ENCODE results near the gene LRRC4B.

The LRRC4B gene

DNA sequence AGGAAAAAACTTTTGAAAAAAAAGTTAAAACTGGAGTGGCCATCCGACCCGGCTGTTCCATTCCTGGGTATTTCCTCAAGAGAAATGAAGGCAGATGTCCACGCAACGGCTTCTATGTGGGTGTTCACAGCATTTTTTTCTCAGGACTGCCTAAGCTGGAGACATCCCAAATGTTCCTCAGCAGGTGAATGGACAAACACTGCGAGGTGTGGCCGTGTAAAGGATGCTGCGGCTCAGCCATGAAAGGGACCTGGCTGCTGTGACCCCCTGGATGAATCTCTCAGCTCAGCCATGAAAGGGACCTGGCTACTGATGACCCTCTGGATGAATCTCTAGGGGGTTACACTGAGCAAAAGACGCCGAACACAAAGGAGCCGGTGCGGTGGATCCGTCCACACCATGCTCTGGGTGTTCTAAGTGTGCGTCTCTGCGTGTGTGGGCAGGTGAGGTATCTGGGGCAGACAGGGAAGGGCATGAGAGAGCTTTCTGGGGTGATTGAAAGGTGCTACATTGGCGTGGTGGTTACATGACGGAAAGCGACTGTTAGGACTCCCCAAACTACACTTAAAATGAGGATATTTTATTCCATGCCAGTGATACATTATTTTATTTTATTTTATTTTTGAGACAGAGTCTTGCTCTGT, 47.3 kb downstream of the LRRC4B start:
- no peak for TF ChIP-seq ZFX (IDR thresholded peaks at IDR 0.05)
- TF ChIP-seq, protein P1, sequence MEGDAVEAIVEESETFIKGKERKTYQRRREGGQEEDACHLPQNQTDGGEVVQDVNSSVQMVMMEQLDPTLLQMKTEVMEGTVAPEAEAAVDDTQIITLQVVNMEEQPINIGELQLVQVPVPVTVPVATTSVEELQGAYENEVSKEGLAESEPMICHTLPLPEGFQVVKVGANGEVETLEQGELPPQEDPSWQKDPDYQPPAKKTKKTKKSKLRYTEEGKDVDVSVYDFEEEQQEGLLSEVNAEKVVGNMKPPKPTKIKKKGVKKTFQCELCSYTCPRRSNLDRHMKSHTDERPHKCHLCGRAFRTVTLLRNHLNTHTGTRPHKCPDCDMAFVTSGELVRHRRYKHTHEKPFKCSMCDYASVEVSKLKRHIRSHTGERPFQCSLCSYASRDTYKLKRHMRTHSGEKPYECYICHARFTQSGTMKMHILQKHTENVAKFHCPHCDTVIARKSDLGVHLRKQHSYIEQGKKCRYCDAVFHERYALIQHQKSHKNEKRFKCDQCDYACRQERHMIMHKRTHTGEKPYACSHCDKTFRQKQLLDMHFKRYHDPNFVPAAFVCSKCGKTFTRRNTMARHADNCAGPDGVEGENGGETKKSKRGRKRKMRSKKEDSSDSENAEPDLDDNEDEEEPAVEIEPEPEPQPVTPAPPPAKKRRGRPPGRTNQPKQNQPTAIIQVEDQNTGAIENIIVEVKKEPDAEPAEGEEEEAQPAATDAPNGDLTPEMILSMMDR (conservative IDR thresholded peaks at IDR 0.05): no peak
- no peak overlapping the region for H3K27ac ChIP-seq

DNA sequence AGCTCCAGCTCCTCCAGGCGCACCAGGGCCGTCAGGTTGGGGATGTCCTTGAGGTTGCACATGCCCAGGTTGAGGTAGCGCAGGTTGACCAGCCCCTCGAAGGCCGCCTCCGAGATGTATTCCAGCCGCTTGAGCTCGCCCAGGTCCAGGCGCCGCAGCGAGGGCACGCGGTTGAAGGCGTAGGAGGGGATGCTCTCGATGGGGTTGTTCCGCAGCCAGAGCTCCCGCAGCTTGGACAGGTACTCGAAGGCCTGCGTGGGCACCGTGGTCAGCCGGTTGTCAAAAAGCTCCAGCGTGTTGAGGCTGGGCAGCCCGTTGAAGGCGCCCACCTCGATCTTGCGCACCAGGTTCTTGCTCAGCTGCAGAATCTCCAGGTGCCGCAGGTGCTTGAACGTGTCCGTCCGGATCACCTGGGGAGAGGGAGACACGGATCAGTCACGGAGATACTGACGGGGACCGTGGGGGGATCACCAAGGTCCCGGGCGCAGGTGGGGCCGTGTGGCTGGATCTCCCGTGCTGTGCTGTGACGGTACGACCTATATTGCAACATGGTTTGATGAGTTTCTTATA, 49.1 kb downstream of the LRRC4B start:
- no peak overlapping the region for H3K27ac ChIP-seq
- TF ChIP-seq ZFX (IDR thresholded peaks at IDR 0.05): no peak
- TF ChIP-seq, protein P1 (conservative IDR thresholded peaks at IDR 0.05): no peak

DNA sequence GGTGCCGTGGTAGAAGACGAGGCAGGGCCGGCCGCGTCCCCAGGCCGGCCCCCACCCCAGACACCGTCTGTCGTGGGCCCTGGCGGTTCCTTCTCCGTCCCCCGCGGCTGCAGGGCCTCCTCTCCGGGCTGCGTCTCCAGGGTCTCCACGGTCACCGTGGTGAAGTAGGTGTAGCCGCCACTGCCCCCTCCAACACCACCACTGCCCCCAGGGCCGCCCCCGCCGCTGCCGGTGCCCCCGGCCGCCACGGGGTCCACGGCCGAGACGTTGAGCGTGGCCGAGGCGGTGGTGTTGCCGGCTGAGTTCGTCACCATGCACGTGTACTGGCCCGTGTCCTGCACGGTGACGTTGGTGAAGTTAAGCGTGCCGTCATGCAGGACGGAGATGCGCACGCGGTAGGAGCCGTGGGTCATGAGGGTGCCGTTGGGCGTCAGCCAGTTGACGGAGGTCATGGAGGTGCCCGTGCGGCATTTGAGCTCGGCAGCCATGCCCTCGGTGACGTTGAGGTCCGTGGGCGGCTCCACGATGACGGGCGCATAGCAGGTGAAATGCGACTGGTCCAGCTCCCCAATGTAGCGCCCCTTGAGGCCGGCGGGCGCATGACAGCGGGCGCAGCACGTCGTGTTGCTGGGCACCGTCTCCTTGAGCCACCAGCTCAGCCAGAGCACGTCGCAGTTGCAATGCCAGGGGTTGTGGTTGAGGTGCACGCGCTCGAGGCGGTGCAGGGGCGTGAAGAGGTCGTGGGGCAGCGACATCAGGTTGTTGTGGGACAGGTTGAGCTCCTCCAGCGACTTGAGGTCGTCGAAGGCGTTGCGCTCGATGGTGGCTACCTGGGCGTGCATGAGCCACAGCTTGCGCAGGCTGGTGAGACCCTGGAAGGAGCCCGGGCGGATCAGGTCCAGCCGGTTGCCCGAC, 49.9 kb downstream of the LRRC4B start:
- H3K27ac ChIP-seq: no peak overlapping the region
- no peak for TF ChIP-seq ZFX (IDR thresholded peaks at IDR 0.05)
- TF ChIP-seq, protein P1 (conservative IDR thresholded peaks at IDR 0.05): no peak; the same call in 1 of the 2 replicates

DNA sequence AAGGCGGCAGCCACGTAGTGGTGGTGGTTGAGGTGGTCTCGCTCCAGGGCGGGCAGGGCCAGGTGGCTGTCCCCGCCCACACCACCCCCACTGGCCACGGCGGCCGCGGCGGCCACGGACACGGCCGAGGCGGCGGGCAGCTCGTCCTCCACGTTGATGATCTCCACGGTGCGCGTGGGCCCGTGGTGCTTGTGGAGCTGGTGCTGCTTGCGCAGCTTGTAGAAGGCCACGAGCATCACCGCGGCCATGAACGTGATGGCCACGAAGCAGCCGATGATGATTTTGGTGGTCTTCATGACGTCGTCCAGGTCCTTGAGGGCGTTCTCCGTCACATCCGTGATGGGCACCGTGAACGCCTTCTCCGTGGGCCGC, 50.5 kb downstream of the LRRC4B start:
- no peak for TF ChIP-seq ZFX (IDR thresholded peaks at IDR 0.05)
- TF ChIP-seq, protein P1 (conservative IDR thresholded peaks at IDR 0.05): no peak
- no peak overlapping the region for H3K27ac ChIP-seq

DNA sequence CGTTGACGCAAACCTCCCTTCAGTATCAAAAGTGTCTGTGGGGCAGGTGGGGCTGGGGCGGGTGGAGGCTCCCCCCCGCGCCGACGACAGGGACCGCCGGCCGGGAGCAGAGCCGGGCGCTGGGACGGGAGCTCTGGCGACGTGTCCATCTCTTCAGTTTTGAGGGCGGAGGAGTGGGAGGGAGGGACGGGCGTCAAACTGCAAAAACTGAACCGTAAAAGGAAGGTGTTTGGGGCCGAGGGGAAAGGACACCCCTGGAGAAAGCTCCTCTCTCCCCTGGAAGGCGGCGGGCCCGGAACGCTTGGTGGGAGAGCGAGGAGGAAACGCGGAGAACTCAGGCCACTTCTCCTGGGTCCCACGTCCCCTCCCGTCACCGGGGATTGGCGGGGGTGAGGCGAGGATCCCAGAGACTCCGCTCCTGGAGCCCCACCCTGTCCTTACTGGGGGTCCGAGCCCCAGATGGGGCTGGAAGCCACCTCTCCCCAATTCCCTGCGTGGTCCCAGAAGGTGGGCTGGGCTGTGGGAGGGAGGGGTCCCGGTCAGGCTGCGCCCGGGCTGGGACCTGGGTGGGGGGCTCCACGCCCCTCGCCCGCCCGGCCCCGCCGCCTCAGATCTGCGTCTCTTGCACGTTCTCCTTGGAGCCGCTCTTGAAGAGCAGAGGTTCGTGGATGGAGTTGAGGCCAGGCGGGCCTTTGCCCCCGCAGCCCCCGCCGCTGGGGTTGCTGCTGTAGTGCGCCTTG, 51.1 kb downstream of the LRRC4B start:
- TF ChIP-seq, protein P1 (conservative IDR thresholded peaks at IDR 0.05): no peak
- no peak for TF ChIP-seq ZFX (IDR thresholded peaks at IDR 0.05)
- H3K27ac ChIP-seq: no peak overlapping the region

DNA sequence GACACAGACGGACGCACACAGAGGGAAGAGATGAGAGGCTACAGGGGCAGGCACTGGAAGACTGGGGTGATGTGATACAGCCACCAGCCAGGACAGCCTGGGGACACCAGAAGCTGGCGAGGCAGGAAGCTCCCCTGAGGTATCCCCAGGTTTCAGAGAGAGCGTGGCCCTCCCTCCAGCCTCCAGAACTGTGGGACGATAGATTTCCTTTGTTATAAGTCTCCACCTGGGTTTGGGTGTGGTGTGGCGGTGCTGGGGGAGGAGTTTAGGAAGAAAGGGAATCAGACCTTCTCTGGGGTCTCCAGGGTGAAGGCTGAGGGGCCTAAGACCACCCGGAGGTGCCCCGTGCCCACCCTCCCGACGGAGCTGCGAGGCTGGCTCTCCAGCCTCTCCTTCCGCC, 51.8 kb downstream of the LRRC4B start:
- H3K27ac ChIP-seq: no peak overlapping the region
- TF ChIP-seq, protein P1 (conservative IDR thresholded peaks at IDR 0.05): no peak
- no peak for TF ChIP-seq ZFX (IDR thresholded peaks at IDR 0.05)

Data from C4-2B (cell line).